ENCODE measurements around the gene AHCYL2. TPM values are rescaled to one million over a fixed set of nuclear protein-coding genes. Genes with fewer than 3 reads are reported as not detected.

The AHCYL2 gene
- total RNA-seq (ENCODE audit: low replicate concordance): 36.1 and 39.3 TPM in 2 replicates

GRCh38 chr7:129224251-129225205, at the start of gene AHCYL2:
Gene AHCYL2 (plus strand): TSS chr7:129225030.
- H3K4me3 ChIP-seq: peak within 1 kb of the TSS; percentile 75
- peaks cover 25% of the 10 kb centered on the region for H4K20me1 ChIP-seq (ENCODE audit: low read depth)
- H3K36me3 Mint-ChIP-seq: peaks cover 1% of the 10 kb centered on the region
- no peaks in the 10 kb centered on the region for H3K36me3 ChIP-seq
- DNase-seq (ENCODE audit: low spot score): peak; percentile 99
- H3K79me2 ChIP-seq (ENCODE audit: low read depth): peaks cover 43% of the 10 kb centered on the region
- H3K9me3 Mint-ChIP-seq: no peaks in the 10 kb centered on the region
- peak within 1 kb of the TSS; percentile 74 for H2AFZ ChIP-seq (replicated peaks)
- H3K4me1 ChIP-seq: peaks cover 13% of the 10 kb centered on the region
- H3K27ac ChIP-seq: peak within 1 kb of the TSS; percentile 27
- H3K4me2 ChIP-seq: peak within 1 kb of the TSS; percentile 89
- peak within 1 kb of the TSS; percentile 90 for H3K27ac Mint-ChIP-seq
- peaks cover 6% of the 10 kb centered on the region for H3K27me3 Mint-ChIP-seq (ENCODE audit: insufficient read depth, low read depth)
- no peaks in the 10 kb centered on the region for H3K27me3 ChIP-seq
- peak within 1 kb of the TSS; percentile 14 for H3K9ac ChIP-seq
- H3K9me3 ChIP-seq (ENCODE audit: low read depth): no peaks in the 10 kb centered on the region
- peaks cover 32% of the 10 kb centered on the region for H3F3A ChIP-seq (ENCODE audit: low read depth)
- H3K4me3 Mint-ChIP-seq: peak within 1 kb of the TSS; percentile 94
- TF ChIP-seq EZH2phosphoT487 (IDR thresholded peaks at IDR 0.05) (no peak), EZH2 (IDR thresholded peaks at IDR 0.05) (no peak)
- TF ChIP-seq, protein P1, sequence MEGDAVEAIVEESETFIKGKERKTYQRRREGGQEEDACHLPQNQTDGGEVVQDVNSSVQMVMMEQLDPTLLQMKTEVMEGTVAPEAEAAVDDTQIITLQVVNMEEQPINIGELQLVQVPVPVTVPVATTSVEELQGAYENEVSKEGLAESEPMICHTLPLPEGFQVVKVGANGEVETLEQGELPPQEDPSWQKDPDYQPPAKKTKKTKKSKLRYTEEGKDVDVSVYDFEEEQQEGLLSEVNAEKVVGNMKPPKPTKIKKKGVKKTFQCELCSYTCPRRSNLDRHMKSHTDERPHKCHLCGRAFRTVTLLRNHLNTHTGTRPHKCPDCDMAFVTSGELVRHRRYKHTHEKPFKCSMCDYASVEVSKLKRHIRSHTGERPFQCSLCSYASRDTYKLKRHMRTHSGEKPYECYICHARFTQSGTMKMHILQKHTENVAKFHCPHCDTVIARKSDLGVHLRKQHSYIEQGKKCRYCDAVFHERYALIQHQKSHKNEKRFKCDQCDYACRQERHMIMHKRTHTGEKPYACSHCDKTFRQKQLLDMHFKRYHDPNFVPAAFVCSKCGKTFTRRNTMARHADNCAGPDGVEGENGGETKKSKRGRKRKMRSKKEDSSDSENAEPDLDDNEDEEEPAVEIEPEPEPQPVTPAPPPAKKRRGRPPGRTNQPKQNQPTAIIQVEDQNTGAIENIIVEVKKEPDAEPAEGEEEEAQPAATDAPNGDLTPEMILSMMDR (IDR thresholded peaks at IDR 0.05): no peak
- peaks cover 36% of the 10 kb centered on the region for H3K4me1 Mint-ChIP-seq

GRCh38 chr7:129176916-129177710, 47.7 kb upstream of the AHCYL2 start:
- Mint-ChIP-seq H3K36me3 (no peaks in the 10 kb centered on the region), H3K27ac (no peak overlapping the region), H3K4me1 (no peaks in the 10 kb centered on the region), H3K4me3 (no peak overlapping the region), H3K9me3 (peaks cover 5% of the 10 kb centered on the region), H3K27me3 (ENCODE audit: insufficient read depth, low read depth) (peaks cover 8% of the 10 kb centered on the region)
- TF ChIP-seq, protein P1 (IDR thresholded peaks at IDR 0.05): no peak
- Histone ChIP-seq H3K4me2 (no peak overlapping the region), H3K79me2 (ENCODE audit: low read depth) (no peaks in the 10 kb centered on the region), H3K36me3 (no peaks in the 10 kb centered on the region), H3K4me3 (no peak overlapping the region), H3K9me3 (ENCODE audit: low read depth) (no peaks in the 10 kb centered on the region), H3K27ac (no peak overlapping the region), H3K4me1 (no peaks in the 10 kb centered on the region), H4K20me1 (ENCODE audit: low read depth) (no peaks in the 10 kb centered on the region), H3K9ac (no peak overlapping the region), H3K27me3 (no peaks in the 10 kb centered on the region), H2AFZ (replicated peaks) (no peak overlapping the region), H3F3A (ENCODE audit: low read depth) (no peaks in the 10 kb centered on the region)
- DNase-seq (ENCODE audit: low spot score): no peak

DNA sequence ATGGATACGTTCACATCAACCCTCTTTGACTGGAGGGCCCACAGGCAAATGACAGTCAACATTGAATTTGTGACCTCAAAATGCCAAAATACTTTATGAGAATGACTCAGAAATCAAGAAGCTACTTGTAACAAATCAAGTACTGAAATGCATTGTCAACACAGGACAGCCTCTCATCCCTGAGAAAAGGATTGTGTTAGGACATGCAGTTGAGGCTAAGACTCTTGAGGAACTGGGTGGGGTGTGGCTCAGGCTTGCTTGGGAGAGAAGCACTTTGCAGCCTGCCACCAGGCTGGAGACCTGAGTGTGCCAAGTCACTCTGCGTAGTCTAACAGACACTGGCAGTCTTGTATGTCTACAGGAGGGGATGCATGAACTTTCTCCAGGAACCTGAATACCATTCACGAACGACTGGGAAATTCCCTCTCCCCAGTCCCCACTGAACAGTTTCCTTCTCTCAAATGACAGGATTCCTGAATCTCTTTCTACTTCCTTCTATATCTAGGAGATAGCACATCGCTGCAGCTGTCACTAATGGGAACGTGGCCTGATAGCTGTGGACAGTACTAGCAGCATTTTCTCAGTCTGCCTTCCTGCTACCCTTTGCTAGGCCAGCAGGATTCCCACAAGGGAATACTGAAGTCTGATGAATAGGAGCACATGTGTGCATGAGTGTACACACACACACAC, 39.7 kb upstream of the AHCYL2 start:
- H3K36me3 Mint-ChIP-seq: no peaks in the 10 kb centered on the region
- H3K4me3 Mint-ChIP-seq: no peak overlapping the region
- H3K9ac ChIP-seq: no peak overlapping the region
- peaks cover 16% of the 10 kb centered on the region for H3K79me2 ChIP-seq (ENCODE audit: low read depth)
- no peaks in the 10 kb centered on the region for H3K27me3 Mint-ChIP-seq (ENCODE audit: insufficient read depth, low read depth)
- H3K36me3 ChIP-seq: no peaks in the 10 kb centered on the region
- H3K27me3 ChIP-seq: peaks cover 18% of the 10 kb centered on the region
- H3K27ac ChIP-seq: no peak overlapping the region
- no peaks in the 10 kb centered on the region for H3K9me3 Mint-ChIP-seq
- no peaks in the 10 kb centered on the region for H3K9me3 ChIP-seq (ENCODE audit: low read depth)
- peaks cover 10% of the 10 kb centered on the region for H4K20me1 ChIP-seq (ENCODE audit: low read depth)
- no peak for TF ChIP-seq EZH2 (IDR thresholded peaks at IDR 0.05)
- TF ChIP-seq EZH2phosphoT487 (IDR thresholded peaks at IDR 0.05): no peak
- TF ChIP-seq, protein P1 (IDR thresholded peaks at IDR 0.05): no peak
- DNase-seq (ENCODE audit: low spot score): no peak
- no peak overlapping the region for H3K4me3 ChIP-seq
- H3K4me1 ChIP-seq: peaks cover 10% of the 10 kb centered on the region
- no peak overlapping the region for H2AFZ ChIP-seq (replicated peaks)
- no peak overlapping the region for H3K27ac Mint-ChIP-seq
- peaks cover 19% of the 10 kb centered on the region for H3F3A ChIP-seq (ENCODE audit: low read depth)
- peaks cover 22% of the 10 kb centered on the region for H3K4me1 Mint-ChIP-seq
- H3K4me2 ChIP-seq: no peak overlapping the region
